Stimulated activated CD8-positive, alpha-beta memory T cell treated with anti-CD3 and anti-CD28 coated beads, Interleukin-4, amount 100 ng/mL, for 48 hours (primary cell): ENCODE measurements around the gene RERE.
"Not testable (repeated sequence)": the region's sequence is repeated elsewhere in the genome, so short reads cannot be mapped to it uniquely, and the experiment has no call there.

Source experiments
- DNase-seq: peaks from one replicate; pipeline ENCODE4 v3.0.0-alpha.2; 2020

Gene RERE

DNA sequence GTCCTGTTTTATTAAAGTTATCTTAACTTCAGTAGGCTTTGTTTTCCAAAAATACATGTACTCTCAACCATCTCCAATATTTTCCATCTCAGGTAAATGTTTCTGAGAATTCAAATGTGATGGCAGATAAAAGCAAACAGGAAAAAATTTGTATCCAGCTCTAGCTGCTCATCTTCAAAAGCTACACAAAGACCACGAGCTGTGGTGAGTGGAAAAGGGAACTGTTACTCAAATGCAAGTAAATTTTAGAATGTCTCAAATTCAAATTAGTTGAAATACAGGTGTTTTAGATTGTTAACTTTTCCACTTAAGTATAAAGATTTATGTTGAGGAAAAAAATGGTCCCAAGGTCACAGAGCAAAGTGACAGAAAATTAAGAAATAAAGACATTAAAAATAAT, 283.5 kb downstream of the RERE start:
- DNase-seq = no peak

DNA sequence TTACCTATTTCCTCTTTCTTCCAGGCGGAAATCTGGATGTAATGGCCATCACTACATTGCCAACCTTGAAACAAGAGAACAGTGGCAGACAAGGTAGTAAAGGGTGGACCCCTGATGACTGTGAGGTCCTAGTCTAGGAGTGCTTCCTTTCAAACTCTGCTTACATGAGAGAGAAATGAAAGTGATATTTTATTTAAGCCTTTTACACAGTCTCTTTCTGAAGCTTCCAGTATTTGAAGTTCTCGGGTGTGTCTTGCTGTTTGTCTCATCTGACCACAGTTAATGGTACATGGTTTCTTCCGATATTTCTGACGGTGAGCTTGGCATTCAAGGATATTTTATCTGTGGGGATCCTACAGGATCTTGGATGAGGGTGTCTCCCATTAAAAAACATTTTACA, 284.3 kb downstream of the RERE start:
- no peak for DNase-seq

- DNase-seq = no peak
Measured at GRCh38 chr1:8529901-8530300, 287.5 kb downstream of the RERE start.

DNA sequence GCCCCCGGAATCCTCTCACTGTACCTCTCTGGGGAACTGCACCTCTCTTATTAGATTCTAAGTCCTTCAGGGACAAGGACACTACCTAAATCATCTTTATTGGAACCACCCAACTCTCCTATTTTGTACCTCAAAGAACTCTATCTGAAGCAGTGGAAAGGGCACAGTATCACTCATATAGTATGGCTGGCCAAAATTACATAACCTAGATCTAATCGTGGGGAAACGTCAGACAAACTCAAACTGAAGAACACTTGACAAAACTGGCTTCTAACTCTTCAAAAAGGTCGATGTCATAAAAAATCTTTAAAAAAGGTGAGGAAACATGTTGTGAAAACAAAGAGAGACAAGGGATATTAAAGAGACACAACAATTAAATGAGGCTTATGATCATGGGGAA, 289.5 kb downstream of the RERE start:
- no peak for DNase-seq

- DNase-seq = peak; percentile 76
Measured at GRCh38 chr1:8525558-8526275, 291.7 kb downstream of the RERE start.

- peak; percentile 52 for DNase-seq
Measured at GRCh38 chr1:8525216-8525557, 292.3 kb downstream of the RERE start.

GRCh38 chr1:8524627-8525157, 292.7 kb downstream of the RERE start:
- no peak for DNase-seq

GRCh38 chr1:8523666-8524206, 293.7 kb downstream of the RERE start:
- no peak for DNase-seq

GRCh38 chr1:8520483-8520966, 296.9 kb downstream of the RERE start:
- no peak for DNase-seq

DNA sequence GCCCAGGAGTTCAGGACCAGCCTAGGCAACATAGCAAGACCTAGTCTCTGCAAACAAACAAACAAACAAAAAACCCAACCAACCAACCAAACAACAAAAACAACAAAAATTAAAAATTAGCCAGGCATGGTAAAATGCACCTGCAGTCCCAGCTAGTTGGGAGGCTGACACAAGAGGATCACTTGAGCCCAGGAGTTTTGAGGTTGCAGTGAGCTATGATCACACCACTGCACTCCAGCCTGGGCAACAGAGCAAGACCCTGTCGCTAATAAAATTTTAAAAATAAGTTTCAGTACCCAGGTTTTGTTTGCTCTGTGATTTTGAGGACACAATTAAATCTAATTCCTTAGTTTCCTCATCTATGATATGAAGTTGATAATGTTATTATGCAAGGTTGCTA, 298.3 kb downstream of the RERE start:
- DNase-seq = no peak

DNA sequence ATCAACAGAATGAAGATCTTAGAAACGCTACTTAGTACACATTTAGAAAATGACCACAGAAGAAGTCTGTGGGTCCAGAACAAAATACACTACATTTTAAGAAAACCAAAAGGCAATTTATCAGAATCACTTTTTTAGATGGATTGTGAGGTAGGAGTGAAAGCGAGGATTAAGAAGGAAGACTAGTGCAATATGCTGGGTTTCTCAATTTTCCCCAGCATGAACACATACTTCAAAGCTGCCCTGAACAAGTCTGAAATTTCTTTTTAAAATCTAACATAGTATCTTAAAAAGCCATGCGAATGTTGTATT, 299.0 kb downstream of the RERE start:
- DNase-seq = no peak

DNA sequence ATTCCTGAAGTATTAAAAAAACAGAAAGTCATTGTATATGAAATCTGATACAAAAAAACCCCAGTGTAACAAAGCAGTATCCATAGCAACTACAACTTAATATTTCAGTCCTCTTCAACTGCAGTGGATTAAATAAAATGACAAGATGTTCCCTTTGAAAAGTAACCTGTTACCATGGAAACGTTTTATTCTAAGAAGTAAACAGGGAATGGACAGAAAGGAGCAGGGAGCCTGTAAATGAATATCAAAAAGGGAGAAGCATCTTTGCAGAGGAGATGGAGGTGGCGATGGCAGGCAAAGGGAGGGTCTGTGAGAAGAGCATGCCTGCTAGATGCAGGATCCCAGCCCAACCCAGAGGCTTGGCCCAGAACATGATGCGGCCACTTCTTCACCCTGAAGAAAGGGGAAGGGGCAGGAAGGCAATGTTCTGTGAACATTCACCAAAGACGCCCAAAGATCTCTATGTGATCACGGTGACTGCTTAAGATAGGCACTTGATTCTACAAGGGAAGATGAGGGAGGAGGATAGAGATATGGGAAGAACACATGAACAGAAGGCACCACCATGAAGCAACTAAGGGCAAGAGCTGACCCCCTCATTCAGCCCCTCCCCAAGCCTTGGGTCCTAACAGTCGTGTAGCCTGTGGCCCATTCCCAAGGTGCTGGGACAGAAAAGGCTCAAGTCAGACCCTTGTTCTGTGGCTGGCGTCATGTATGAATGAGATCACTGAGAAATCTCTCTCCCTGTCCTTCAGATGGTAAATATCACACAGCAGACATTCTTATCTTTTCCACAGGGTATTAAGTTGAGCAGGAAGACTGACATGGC, 299.6 kb downstream of the RERE start:
- no peak for DNase-seq

GRCh38 chr1:8516793-8517556, 300.5 kb downstream of the RERE start:
- DNase-seq = no peak

GRCh38 chr1:8516278-8516777, 301.1 kb downstream of the RERE start:
- no peak for DNase-seq

GRCh38 chr1:8512504-8512903, 304.9 kb downstream of the RERE start:
- no peak for DNase-seq

DNA sequence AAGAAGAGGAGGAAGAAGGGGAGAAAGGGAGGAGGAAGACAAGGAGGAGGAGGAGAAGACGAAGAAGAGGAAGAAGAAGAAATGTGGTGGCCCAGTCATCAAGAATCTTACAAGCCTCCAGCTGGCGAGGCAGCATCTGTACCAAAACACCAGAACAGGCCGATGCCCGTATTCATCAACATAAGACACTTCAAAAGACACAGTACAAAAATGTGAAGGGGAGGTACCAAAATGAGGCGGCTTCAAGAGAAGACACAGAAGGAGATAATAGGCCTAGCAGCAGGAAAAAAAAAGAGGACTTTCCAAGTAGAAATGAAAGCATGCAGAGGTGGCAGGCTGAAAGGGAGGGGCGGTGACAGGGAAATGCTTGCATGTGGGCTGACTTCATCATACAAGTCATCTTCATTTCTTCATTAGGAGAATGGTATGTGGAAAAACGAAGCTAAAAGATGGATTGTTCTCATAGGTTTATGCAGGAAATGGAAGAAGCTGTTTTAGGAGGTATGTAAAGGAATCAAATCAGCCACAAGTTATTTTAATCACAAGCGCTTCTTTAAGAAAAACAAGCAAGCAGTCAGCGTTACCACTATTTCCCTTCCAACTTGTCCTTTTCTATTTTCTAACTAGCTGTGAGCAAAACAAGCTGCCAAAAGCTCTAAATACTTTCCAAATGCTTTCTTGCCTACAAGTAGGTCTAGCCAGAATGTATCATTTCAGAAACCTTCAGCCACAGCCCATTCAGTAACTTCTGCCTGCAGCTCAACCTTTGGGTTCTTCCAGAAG, 307.2 kb downstream of the RERE start:
- peak; percentile 50 for DNase-seq

DNA sequence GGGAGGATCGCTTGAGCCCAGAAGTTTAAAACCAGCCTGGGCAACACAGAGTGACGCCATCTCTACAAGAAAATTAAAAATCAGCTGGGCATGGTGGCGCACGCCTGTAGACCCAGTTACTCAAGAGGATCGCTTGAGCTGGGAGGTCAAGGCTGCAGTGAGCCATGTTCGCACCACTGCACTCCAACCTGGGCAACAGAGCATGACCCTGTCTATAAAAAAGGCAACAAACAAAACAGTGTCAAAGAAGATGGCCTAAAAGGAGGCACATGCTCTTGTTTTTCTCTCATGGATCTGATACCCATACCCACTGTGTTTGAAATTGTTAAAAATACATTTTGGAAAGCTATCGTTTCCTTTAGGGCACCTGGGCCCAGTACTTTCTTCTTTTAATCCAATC, 307.9 kb downstream of the RERE start:
- no peak for DNase-seq

- no peak for DNase-seq
Measured at GRCh38 chr1:8506995-8507615, 310.3 kb downstream of the RERE start.

DNA sequence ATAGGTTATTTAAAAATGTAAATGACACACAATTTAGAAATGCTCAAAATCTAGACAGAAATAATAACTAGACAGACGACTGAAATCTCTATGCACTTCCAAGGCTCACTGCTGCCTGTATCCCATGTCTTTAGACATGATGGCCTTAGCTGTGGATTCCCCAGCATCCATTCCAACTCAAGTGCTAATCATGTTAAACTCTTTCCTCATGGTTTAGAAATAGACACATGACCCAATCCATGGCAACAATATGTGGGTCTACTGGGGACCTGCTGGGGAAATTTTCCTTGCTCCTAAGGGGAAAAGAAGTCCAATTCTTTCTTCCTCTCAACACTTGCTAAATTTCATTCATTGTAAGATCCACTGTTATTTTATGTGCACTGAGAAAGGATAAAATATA, 311.0 kb downstream of the RERE start:
- DNase-seq = no peak

- no peak for DNase-seq
Measured at GRCh38 chr1:8503842-8504241, 313.6 kb downstream of the RERE start.

DNA sequence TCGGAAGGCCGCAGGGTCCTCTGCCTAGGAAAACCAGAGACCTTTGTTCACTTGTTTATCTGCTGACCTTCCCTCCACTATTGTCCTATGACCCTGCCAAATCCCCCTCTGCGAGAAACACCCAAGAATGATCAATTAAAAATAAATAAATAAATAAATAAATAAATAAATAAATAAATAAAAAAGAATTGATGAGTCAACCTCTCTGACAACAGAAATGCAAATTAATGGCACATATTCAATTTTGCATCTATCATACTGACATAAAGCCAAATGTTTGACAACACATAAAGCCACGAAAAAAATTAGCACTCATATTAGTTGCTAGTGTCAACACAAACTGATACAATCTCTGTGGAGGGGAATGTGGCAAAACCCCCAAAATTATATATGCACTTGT, 314.5 kb downstream of the RERE start:
- DNase-seq = not testable (repeated sequence)
